H1 (cell line): ENCODE measurements around the gene SLC5A11. TPM values are rescaled to one million over a fixed set of nuclear protein-coding genes. Genes with fewer than 3 reads are reported as not detected.

Experiments used
- CTCF ChIA-PET: fragments of 300-600 bp; sonication (Branson Sonifier 250); formaldehyde crosslinking; loops from one replicate; lab custom pipeline; 2021; ENCODE audit not compliant: partially characterized antibody; lab: Charles Lee
- POLR2A ChIA-PET: fragments of 300-600 bp; sonication (Branson Sonifier 250); formaldehyde crosslinking; loops from one replicate; lab custom pipeline; 2021; ENCODE audit warnings: inconsistent platforms; ENCODE audit not compliant: partially characterized antibody; lab: Charles Lee
- DNase-seq, 2 experiments: peaks; one replicate each; pipeline versions ENCODE4 v3.0.0 to v3.0.0-alpha.2; 2010 to 2022; ENCODE audit warnings: low spot score in 2 of 2, low read depth in 1 of 2, mixed read lengths in 1 of 2
- FAIRE-seq: peaks from 2 replicates; lab custom pipeline; 2011; peaks lifted over from hg19 to GRCh38; lab: Jason Lieb, UNC
- H2AFZ ChIP-seq: 2 replicates; pipeline ENCODE4 v1.8.1; 2012; ENCODE audit warnings: low read length, inconsistent platforms
- H2AK5ac ChIP-seq: 2 replicates; pipeline ENCODE4 v1.6.1; 2013; ENCODE audit warnings: low read depth, low read length
- H2BK120ac ChIP-seq: replicated peaks from 2 replicates; pipeline ENCODE3; 2013; ENCODE audit warnings: low read depth, low read length, inconsistent platforms
- H2BK12ac ChIP-seq: 2 replicates; pipeline ENCODE4 v1.6.1; 2013; ENCODE audit warnings: low read depth, low read length
- H2BK15ac ChIP-seq: 2 replicates; pipeline ENCODE4 v1.6.1; 2013; ENCODE audit warnings: low read length
- H2BK20ac ChIP-seq: 2 replicates; pipeline ENCODE4 v1.6.1; 2013; ENCODE audit warnings: low read length
- H2BK5ac ChIP-seq: 2 replicates; pipeline ENCODE4 v1.6.1; 2013; ENCODE audit warnings: low read depth, low read length
- H3K14ac ChIP-seq: 2 replicates; pipeline ENCODE4 v1.6.1; 2013; ENCODE audit warnings: inconsistent platforms; ENCODE audit not compliant: insufficient read length
- H3K18ac ChIP-seq: 2 replicates; pipeline ENCODE4 v1.6.1; 2013; ENCODE audit warnings: low read length; ENCODE audit errors: extremely low read depth
- H3K23ac ChIP-seq: 2 replicates; pipeline ENCODE4 v1.6.1; 2013; ENCODE audit warnings: inconsistent platforms; ENCODE audit not compliant: insufficient read length
- H3K23me2 ChIP-seq: 2 replicates; pipeline ENCODE4 v1.6.1; 2013; ENCODE audit warnings: low read depth, low read length
- H3K27ac ChIP-seq: 2 replicates; pipeline ENCODE4 v1.6.1; 2011; ENCODE audit warnings: low read depth, low read length, inconsistent platforms
- H3K27me3 ChIP-seq, 4 experiments: replicated peaks in 1 of 4; 1 replicate in 1 of 4; 2 replicates in 3 of 4; pipeline versions ENCODE4 v1.6.1 to v1.8.1; 2011 to 2013; ENCODE audit warnings: low read length in 3 of 4, mild to moderate bottlenecking in 3 of 4, inconsistent platforms in 2 of 4, mixed read lengths in 2 of 4, moderate library complexity in 1 of 4; ENCODE audit not compliant: control insufficient read depth in 3 of 4, insufficient read depth in 3 of 4; ENCODE audit errors: extremely low read depth in 1 of 4
- H3K36me3 ChIP-seq, 4 experiments: 2 replicates each; pipeline versions ENCODE4 v1.6.1 to v1.8.1; 2011 to 2013; ENCODE audit warnings: mild to moderate bottlenecking in 4 of 4, low read length in 3 of 4, moderate library complexity in 2 of 4, control low read depth in 1 of 4, inconsistent platforms in 1 of 4; ENCODE audit not compliant: insufficient read depth in 4 of 4, control insufficient read depth in 2 of 4
- H3K4ac ChIP-seq: replicated peaks from 2 replicates; pipeline ENCODE3; 2013; ENCODE audit warnings: low read length, low read depth, mixed read lengths, inconsistent platforms; ENCODE audit not compliant: insufficient read length
- H3K4me1 ChIP-seq, 4 experiments: replicated peaks in 1 of 4; 1 replicate in 1 of 4; 2 replicates in 3 of 4; pipeline versions ENCODE4 v1.6.1 to v1.8.1; 2011 to 2013; ENCODE audit warnings: low read length in 3 of 4, inconsistent platforms in 2 of 4, mixed read lengths in 1 of 4; ENCODE audit not compliant: insufficient read depth in 4 of 4, control insufficient read depth in 3 of 4
- H3K4me2 ChIP-seq, 2 experiments: 2 replicates each; pipeline versions ENCODE4 v1.6.1 to v1.8.1; 2011 to 2013; ENCODE audit warnings: low read depth in 2 of 2, low read length in 2 of 2, control low read depth in 1 of 2, inconsistent platforms in 1 of 2, mild to moderate bottlenecking in 1 of 2; ENCODE audit not compliant: insufficient read depth in 1 of 2
- H3K4me3 ChIP-seq, 4 experiments: fragments of 200-600, 300-600 bp in 1 of 4; sonication (generic), shearing (Covaris generic), sonication (Bioruptor Twin) in 1 of 4; 2 replicates each; pipeline versions ENCODE4 v1.5.1 to v1.8.1; 2011 to 2016; ENCODE audit warnings: low read length in 4 of 4, low read depth in 3 of 4, control low read depth in 2 of 4, inconsistent platforms in 2 of 4, mild to moderate bottlenecking in 2 of 4, mixed read lengths in 1 of 4, moderate library complexity in 1 of 4; ENCODE audit not compliant: insufficient read depth in 2 of 4; ENCODE audit errors: extremely low read depth in 1 of 4
- H3K56ac ChIP-seq: replicated peaks from 2 replicates; pipeline ENCODE3; 2013; ENCODE audit warnings: low read depth, mild to moderate bottlenecking, mixed read lengths, low read length, inconsistent platforms; ENCODE audit not compliant: insufficient read length
- H3K79me1 ChIP-seq: 2 replicates; pipeline ENCODE4 v1.6.1; 2013; ENCODE audit warnings: low read depth, low read length, control low read depth
- H3K79me2 ChIP-seq, 2 experiments: 2 replicates each; pipeline versions ENCODE4 v1.6.1 to v1.8.1; 2012 to 2013; ENCODE audit warnings: low read length in 2 of 2, mild to moderate bottlenecking in 2 of 2, inconsistent platforms in 1 of 2; ENCODE audit not compliant: insufficient read depth in 2 of 2, control insufficient read depth in 1 of 2
- H3K9ac ChIP-seq, 4 experiments: replicated peaks in 1 of 4; 1 replicate in 1 of 4; 2 replicates in 3 of 4; pipeline versions ENCODE4 v1.6.1 to v1.8.1; 2011 to 2013; ENCODE audit warnings: low read depth in 3 of 4, low read length in 3 of 4, control low read depth in 2 of 4, mild to moderate bottlenecking in 2 of 4, moderate library complexity in 2 of 4, inconsistent platforms in 1 of 4; ENCODE audit errors: extremely low read depth in 1 of 4
- H3K9me3 ChIP-seq, 2 experiments: 2 replicates each; pipeline versions ENCODE4 v1.6.1 to v1.8.1; 2012 to 2013; ENCODE audit warnings: mild to moderate bottlenecking in 2 of 2, moderate library complexity in 2 of 2, control low read depth in 1 of 2, inconsistent platforms in 1 of 2, low read depth in 1 of 2, low read length in 1 of 2, mixed read lengths in 1 of 2; ENCODE audit not compliant: insufficient read depth in 2 of 2
- H4K20me1 ChIP-seq, 2 experiments: replicated peaks in 1 of 2; 2 replicates each; pipeline versions ENCODE3 to v1.8.1; 2011 to 2013; ENCODE audit warnings: inconsistent platforms in 2 of 2, low read length in 2 of 2, mild to moderate bottlenecking in 1 of 2; ENCODE audit not compliant: insufficient read depth in 2 of 2, control insufficient read depth in 1 of 2
- H4K5ac ChIP-seq: 2 replicates; pipeline ENCODE4 v1.6.1; 2013; ENCODE audit warnings: low read length, low read depth, mixed read lengths, inconsistent platforms; ENCODE audit not compliant: insufficient read length
- H4K8ac ChIP-seq: 2 replicates; pipeline ENCODE4 v1.8.0; 2013; ENCODE audit warnings: mild to moderate bottlenecking, moderate library complexity, low read length, inconsistent platforms; ENCODE audit not compliant: insufficient read depth; ENCODE audit errors: extremely low read depth
- H4K91ac ChIP-seq: replicated peaks from 2 replicates; pipeline ENCODE3; 2013; ENCODE audit warnings: low read length, mixed read lengths, inconsistent platforms; ENCODE audit not compliant: insufficient read length
- CBX5 ChIP-seq: fragments of 300-800, 300-1000 bp; sonication (generic); IDR thresholded peaks from 2 replicates; pipeline ENCODE4 v1.7.1; 2016; ENCODE audit warnings: antibody characterized with exemption, low read length, low read depth
- CREB1 ChIP-seq: IDR thresholded peaks from 2 replicates; pipeline ENCODE4 v1.6.1; 2012; ENCODE audit warnings: inconsistent platforms
- CTBP2 ChIP-seq: IDR thresholded peaks from 2 replicates; pipeline ENCODE4 v1.7.0; 2011; ENCODE audit warnings: borderline replicate concordance, mild to moderate bottlenecking, moderate library complexity, mixed read lengths, low read length; ENCODE audit not compliant: insufficient read depth, insufficient read length
- GABPA ChIP-seq: IDR thresholded peaks from 2 replicates; pipeline ENCODE4 v1.6.1; 2011; ENCODE audit warnings: mild to moderate bottlenecking, low read length, moderate library complexity, borderline replicate concordance; ENCODE audit not compliant: insufficient read depth
- KDM1A ChIP-seq: fragments of 200-600, 300-600 bp; sonication (generic); IDR thresholded peaks from 2 replicates; pipeline ENCODE4 v1.7.1; 2016; ENCODE audit warnings: mild to moderate bottlenecking, low read length, borderline replicate concordance
- RAD21 ChIP-seq, 2 experiments: IDR thresholded peaks in 1 of 2; conservative IDR thresholded peaks in 1 of 2; 2 replicates each; pipeline ENCODE4 v1.6.1; 2011; ENCODE audit warnings: low read depth in 2 of 2, low read length in 2 of 2, improper control_type of control experiment in 1 of 2, inconsistent platforms in 1 of 2, mild to moderate bottlenecking in 1 of 2, moderate library complexity in 1 of 2
- RNF2 ChIP-seq: fragments of 200-900, 300-1000 bp; sonication (generic); IDR thresholded peaks from 2 replicates; pipeline ENCODE4 v1.7.1; 2016; ENCODE audit warnings: borderline replicate concordance, low read depth, mild to moderate bottlenecking, antibody characterized with exemption, low read length; ENCODE audit not compliant: poor library complexity, severe bottlenecking; ENCODE audit errors: missing control alignments
- SAP30 ChIP-seq: fragments of 300-600 bp; sonication (generic); IDR thresholded peaks from 2 replicates; pipeline ENCODE4 v1.7.1; 2012; ENCODE audit warnings: low read length, moderate library complexity, mild to moderate bottlenecking, inconsistent platforms; ENCODE audit not compliant: insufficient read depth, insufficient replicate concordance
- TAF7 ChIP-seq: optimal IDR thresholded peaks from 2 replicates; pipeline ENCODE3; 2011; ENCODE audit warnings: low read depth, mild to moderate bottlenecking, inconsistent platforms, low read length, moderate library complexity, borderline replicate concordance
- WGBS, 2 experiments: shearing (Covaris generic) in 1 of 2; methylation state at CpG; one replicate each; pipeline versions ENCODE4 v1.1.6 to v1.1.7; 2013 to 2015; ENCODE audit warnings: low lambda C conversion rate in 2 of 2, mixed read lengths in 2 of 2, inconsistent platforms in 1 of 2, low coverage in 1 of 2, missing lambda C conversion rate in 1 of 2; ENCODE audit not compliant: insufficient replicate concordance in 2 of 2, insufficient coverage in 1 of 2, insufficient read length in 1 of 2; ENCODE audit errors: extremely low coverage in 1 of 2, missing lambda C conversion rate in 1 of 2; 5-methylcytosine and 5-hydroxymethylcytosine counted together
- polyA plus RNA-seq, 7 experiments: library from polyadenylated mRNA; depleted of rRNA in 3 of 7; stranded (reverse) in 5 of 7; unstranded in 2 of 7; fragments of >200 nt in 5 of 7; fragments of 200-250 nt in 2 of 7; gene quantifications; 1 replicate in 5 of 7; 2 replicates in 1 of 7; 4 replicates in 1 of 7; pipeline versions ENCODE4 v1.2.1 to v1.2.3, GENCODE V29; 2011 to 2013; ENCODE audit warnings: missing spikeins in 2 of 7, mixed read lengths in 2 of 7
- total RNA-seq: library from RNA; stranded (reverse); fragmentation: NEBNext Ultra II Directional; extraction: Animal tissue kit (Norgen Biotek cat#: 25700); gene quantifications from 2 replicates; pipeline ENCODE4 v1.2.1, GENCODE V29; 2021

Gene SLC5A11
- total and polyA plus RNA-seq, 2 of the 8 experiments (the other 6 are each of a cell fraction or from before 2014, with no cell fraction given): 0.26 to 0.59 TPM

- no peak overlapping the region for H4K8ac ChIP-seq
- H2AK5ac ChIP-seq: no peak overlapping the region
- H3K36me3 ChIP-seq: peaks cover 41 to 98% (median 88%) of the 10 kb centered on the region in 4 experiments
- no peak overlapping the region for H3K4ac ChIP-seq
- no peak for DNase-seq
- no peak overlapping the region for H4K91ac ChIP-seq
- H3K4me1 ChIP-seq: no peaks in the 10 kb centered on the region
- no peak overlapping the region for H3K56ac ChIP-seq
- H3K23me2 ChIP-seq: no peaks in the 10 kb centered on the region
- H2BK15ac ChIP-seq: no peak overlapping the region
- H3K9ac ChIP-seq: no peak overlapping the region
- no peak overlapping the region for H3K4me3 ChIP-seq
- no peak overlapping the region for H3K23ac ChIP-seq
- POLR2A ChIA-PET: interaction anchor here (1.1 to 1.4 kb wide), 3 partner anchors 13 to 36 kb away, joined by 3 to 4 read pairs (median 4); no protein-coding TSS in a partner anchor
- no peak overlapping the region for H2AFZ ChIP-seq
- H4K5ac ChIP-seq: no peak overlapping the region
- FAIRE-seq: no peak
- no peak overlapping the region for H3K27ac ChIP-seq
- H3K27me3 ChIP-seq: no peaks in the 10 kb centered on the region
- H3K79me1 ChIP-seq: no peaks in the 10 kb centered on the region
- no peak overlapping the region for H3K14ac ChIP-seq
- TF ChIP-seq RAD21 (IDR thresholded peaks at IDR 0.05 in 1 of 2, conservative IDR thresholded peaks at IDR 0.05 in 1 of 2; ENCODE audit: low read depth in 2 of 2, low read length in 2 of 2) (no peak), KDM1A (no peak), SAP30 (no peak), CTBP2 (no peak), CBX5 (no peak), CREB1 (no peak), GABPA (no peak), RNF2 (no peak), TAF7 (no peak)
- no peak overlapping the region for H3K4me2 ChIP-seq
- no peak overlapping the region for H2BK5ac ChIP-seq
- no peaks in the 10 kb centered on the region for H3K79me2 ChIP-seq
- WGBS, 2 experiments: 89% methylated on average over 11 of the region's 11 CpGs; no CpG with 5 or more reads in 1 of the 2 experiments
- CTCF ChIA-PET: interaction anchor here (0.9 to 1.6 kb wide), 3 partner anchors 10 to 21 kb away, joined by 3 read pairs; no protein-coding TSS in a partner anchor
- H2BK20ac ChIP-seq: no peak overlapping the region
- no peaks in the 10 kb centered on the region for H3K9me3 ChIP-seq
- H2BK120ac ChIP-seq: no peak overlapping the region
- no peak overlapping the region for H2BK12ac ChIP-seq
- peaks cover 4 to 8% of the 10 kb centered on the region in 2 experiments for H4K20me1 ChIP-seq
- H3K18ac ChIP-seq: no peak overlapping the region
Observed at GRCh38 chr16:24810951-24811843, 34.6 kb upstream of the SLC5A11 start.
